ENCODE data around the gene ST6GALNAC3.

Gene ST6GALNAC3

GRCh38 chr1:76674689-76675210 is 600.2 kb downstream of the ST6GALNAC3 start:
- Histone ChIP-seq H3K9me3 (ENCODE audit: insufficient read depth, low read depth, low read length) (no peaks in the 10 kb centered on the region), H3K9ac (ENCODE audit: low read depth, low read length) (no peak overlapping the region), H3K4me1 (ENCODE audit: insufficient read depth, low read length) (no peaks in the 10 kb centered on the region), H3K36me3 (ENCODE audit: insufficient read depth, low read depth, low read length) (no peaks in the 10 kb centered on the region), H3K27ac (ENCODE audit: low read length) (no peak overlapping the region), H3K4me3 (ENCODE audit: low read length) (no peak overlapping the region), H3K27me3 (ENCODE audit: insufficient read depth, low read length) (no peaks in the 10 kb centered on the region)

- no peaks in the 10 kb centered on the region for H3K9me3 ChIP-seq (ENCODE audit: insufficient read depth, low read depth, low read length)
- H3K4me1 ChIP-seq (ENCODE audit: insufficient read depth, low read length), result no peaks in the 10 kb centered on the region
- H3K27ac ChIP-seq (ENCODE audit: low read length), result no peak overlapping the region
- no peak overlapping the region for H3K9ac ChIP-seq (ENCODE audit: low read depth, low read length)
- H3K36me3 ChIP-seq (ENCODE audit: insufficient read depth, low read depth, low read length), result no peaks in the 10 kb centered on the region
- H3K4me3 ChIP-seq (ENCODE audit: low read length), result no peak overlapping the region
- no peaks in the 10 kb centered on the region for H3K27me3 ChIP-seq (ENCODE audit: insufficient read depth, low read length)
These were observed 603.2 kb downstream of the ST6GALNAC3 start for GRCh38 chr1:76677416-76678405.

- H3K9me3 ChIP-seq (ENCODE audit: insufficient read depth, low read depth, low read length), result no peaks in the 10 kb centered on the region
- H3K27ac ChIP-seq (ENCODE audit: low read length), result no peak overlapping the region
- no peaks in the 10 kb centered on the region for H3K36me3 ChIP-seq (ENCODE audit: insufficient read depth, low read depth, low read length)
- no peaks in the 10 kb centered on the region for H3K4me1 ChIP-seq (ENCODE audit: insufficient read depth, low read length)
- H3K4me3 ChIP-seq (ENCODE audit: low read length), result no peak overlapping the region
- no peaks in the 10 kb centered on the region for H3K27me3 ChIP-seq (ENCODE audit: insufficient read depth, low read length)
- no peak overlapping the region for H3K9ac ChIP-seq (ENCODE audit: low read depth, low read length)
These were observed 605.1 kb downstream of the ST6GALNAC3 start for GRCh38 chr1:76679534-76680152.

- Histone ChIP-seq H3K27me3 (ENCODE audit: insufficient read depth, low read length) (no peaks in the 10 kb centered on the region), H3K9ac (ENCODE audit: low read depth, low read length) (no peak overlapping the region), H3K36me3 (ENCODE audit: insufficient read depth, low read depth, low read length) (no peaks in the 10 kb centered on the region), H3K4me1 (ENCODE audit: insufficient read depth, low read length) (no peaks in the 10 kb centered on the region), H3K9me3 (ENCODE audit: insufficient read depth, low read depth, low read length) (no peaks in the 10 kb centered on the region), H3K4me3 (ENCODE audit: low read length) (no peak overlapping the region), H3K27ac (ENCODE audit: low read length) (no peak overlapping the region)
These were observed 606.1 kb downstream of the ST6GALNAC3 start for GRCh38 chr1:76680651-76681050.

- Histone ChIP-seq H3K4me3 (ENCODE audit: low read length) (no peak overlapping the region), H3K9me3 (ENCODE audit: insufficient read depth, low read depth, low read length) (no peaks in the 10 kb centered on the region), H3K4me1 (ENCODE audit: insufficient read depth, low read length) (no peaks in the 10 kb centered on the region), H3K27me3 (ENCODE audit: insufficient read depth, low read length) (no peaks in the 10 kb centered on the region), H3K36me3 (ENCODE audit: insufficient read depth, low read depth, low read length) (no peaks in the 10 kb centered on the region), H3K27ac (ENCODE audit: low read length) (no peak overlapping the region), H3K9ac (ENCODE audit: low read depth, low read length) (no peak overlapping the region)
These were observed 607.6 kb downstream of the ST6GALNAC3 start for GRCh38 chr1:76682138-76682537.
